Measurements from ENCODE around the gene ZDHHC1.

The ZDHHC1 gene, protein sequence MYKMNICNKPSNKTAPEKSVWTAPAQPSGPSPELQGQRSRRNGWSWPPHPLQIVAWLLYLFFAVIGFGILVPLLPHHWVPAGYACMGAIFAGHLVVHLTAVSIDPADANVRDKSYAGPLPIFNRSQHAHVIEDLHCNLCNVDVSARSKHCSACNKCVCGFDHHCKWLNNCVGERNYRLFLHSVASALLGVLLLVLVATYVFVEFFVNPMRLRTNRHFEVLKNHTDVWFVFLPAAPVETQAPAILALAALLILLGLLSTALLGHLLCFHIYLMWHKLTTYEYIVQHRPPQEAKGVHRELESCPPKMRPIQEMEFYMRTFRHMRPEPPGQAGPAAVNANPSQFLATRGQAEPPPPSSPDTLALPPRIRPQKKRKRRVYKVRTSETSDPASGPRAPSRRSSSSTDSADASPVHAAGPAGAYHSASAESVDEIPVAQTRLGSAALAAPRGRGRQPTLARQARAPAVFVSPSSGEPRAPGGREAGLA

DNA sequence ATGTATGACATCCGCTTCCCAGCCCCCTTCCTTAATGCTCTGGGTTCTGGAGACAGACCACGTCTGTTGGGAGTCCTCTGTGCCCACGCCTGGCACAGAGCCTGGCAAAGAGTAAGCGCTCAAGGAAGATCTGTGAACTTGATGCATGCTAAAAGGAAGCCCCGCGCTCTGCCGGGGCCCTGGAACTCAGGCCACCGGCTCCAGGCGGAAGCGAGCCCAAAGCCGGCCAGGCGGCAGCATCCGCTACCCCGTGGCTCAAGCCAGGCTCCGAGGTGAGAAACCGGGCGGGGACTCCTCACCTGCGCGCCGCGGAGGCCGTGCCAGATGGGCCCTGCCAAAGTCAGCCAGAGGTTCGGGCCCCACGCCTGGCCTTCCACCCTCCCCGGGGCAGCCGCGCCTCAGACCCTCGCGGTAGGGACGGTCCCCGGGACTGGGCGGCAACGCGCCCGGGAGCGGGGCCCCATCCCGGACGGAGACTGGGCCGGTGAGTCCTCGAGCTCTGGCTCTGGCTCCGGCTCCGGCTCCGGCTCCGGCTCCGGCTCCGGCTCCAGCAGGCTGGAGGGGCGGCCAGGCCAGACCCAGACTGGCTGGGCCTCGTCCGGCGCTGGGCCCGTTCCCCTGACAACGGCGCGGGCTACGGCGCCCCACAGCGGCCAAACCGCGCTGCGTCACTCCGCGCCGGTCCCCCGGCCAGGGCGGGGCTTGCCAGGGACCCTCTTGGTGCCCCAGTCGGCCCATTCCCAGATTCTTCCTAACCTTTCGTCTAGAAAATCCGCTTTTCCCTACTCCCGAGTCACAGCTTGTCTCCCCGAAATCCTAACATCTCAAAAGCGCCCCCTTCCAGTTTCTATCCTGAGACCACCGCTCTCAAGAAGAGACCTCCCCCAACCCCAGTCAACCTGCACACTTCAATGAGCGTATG lies at the start of gene ZDHHC1:
Gene ZDHHC1, minus strand, starts transcription at position 606 of the 922 bp plus-strand sequence. CDS start 8,702 bp downstream, outside the sequence.
- DNase-seq: peak; percentile 67 to 96 (median 76)
- intact Hi-C loops (cut with DNase I): loop anchor here (5.0 to 10.0 kb wide), 2 partner anchors 44 to 49 kb away; no protein-coding TSS in a partner anchor

DNA sequence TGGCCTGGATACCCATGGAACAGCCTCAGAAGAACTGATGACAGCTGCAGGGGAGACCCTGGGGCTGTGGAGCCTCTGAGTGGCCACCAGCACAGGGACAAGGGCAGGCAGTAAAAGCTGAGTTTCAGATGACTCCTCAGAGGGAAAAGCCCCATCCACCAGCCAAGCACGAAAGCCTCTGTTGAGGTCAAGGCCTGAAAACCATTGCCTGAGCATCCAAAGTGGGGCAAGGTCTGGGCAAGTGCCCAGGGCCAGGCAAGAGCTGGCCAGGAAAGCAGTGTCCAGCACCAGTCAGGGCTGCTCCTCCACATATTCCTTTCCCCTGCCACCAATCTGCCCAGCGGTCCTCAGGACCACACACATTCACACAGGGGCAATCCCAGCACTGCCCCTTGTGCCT lies 48.3 kb upstream of the ZDHHC1 start:
- DNase-seq: peak in 3 of 10 donors; percentile 31 to 41 (median 31)
- intact Hi-C loops (cut with DNase I): loop anchor here (10.0 kb wide), 2 partner anchors 50 to 190 kb away; partner anchors contain the start of genes PLEKHG4 and ZDHHC1

DNA sequence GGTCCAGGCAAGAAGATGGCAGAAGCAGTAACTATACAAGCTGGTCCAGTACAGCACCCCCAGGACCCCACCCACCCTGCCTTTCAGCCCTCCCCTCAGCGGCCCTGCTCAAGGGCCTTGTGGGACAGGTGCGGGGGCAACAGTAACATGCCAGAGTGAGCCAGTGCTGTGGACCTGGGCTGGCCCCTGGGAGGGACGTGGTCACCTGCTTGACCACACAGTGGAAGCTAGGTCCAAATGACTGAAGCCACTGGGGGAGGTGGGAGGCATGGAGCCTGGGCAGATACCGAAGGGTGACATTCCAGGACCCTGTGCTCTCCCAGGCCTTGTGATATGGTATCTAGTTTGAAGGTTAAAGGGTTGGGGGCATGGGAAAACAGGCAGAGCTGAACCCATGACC lies 47.4 kb upstream of the ZDHHC1 start:
- DNase-seq: no peak

DNA sequence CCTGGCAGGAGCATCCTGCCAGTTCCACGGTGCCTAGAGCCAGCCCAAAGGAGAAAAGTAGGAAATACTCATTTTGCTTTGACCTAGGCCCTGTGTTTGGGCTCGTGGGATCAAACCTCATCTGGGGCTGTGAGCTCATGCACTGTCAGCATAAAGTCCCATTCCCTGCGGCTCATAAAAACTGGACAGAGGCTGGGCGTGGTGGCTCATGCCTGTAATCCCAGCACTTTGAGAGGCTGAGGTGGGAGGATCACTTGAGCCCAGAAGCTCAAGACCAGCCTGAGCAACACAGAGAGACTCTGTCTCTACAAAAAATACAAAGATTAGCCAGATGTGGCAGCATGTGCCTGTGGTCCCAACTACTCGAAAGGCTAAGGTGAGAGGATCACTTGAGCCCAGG lies 46.8 kb upstream of the ZDHHC1 start:
- intact Hi-C loops (cut with DNase I): loop anchor here (10.0 kb wide), 2 partner anchors 48 to 188 kb away; partner anchors contain the start of genes PLEKHG4 and ZDHHC1
- no peak for DNase-seq

More for the DNA sequence above, 47.4 kb upstream of the ZDHHC1 start:
- intact Hi-C loops (cut with DNase I): loop anchor here (10.0 kb wide), 2 partner anchors 49 to 189 kb away; partner anchors contain the start of genes PLEKHG4 and ZDHHC1

DNA sequence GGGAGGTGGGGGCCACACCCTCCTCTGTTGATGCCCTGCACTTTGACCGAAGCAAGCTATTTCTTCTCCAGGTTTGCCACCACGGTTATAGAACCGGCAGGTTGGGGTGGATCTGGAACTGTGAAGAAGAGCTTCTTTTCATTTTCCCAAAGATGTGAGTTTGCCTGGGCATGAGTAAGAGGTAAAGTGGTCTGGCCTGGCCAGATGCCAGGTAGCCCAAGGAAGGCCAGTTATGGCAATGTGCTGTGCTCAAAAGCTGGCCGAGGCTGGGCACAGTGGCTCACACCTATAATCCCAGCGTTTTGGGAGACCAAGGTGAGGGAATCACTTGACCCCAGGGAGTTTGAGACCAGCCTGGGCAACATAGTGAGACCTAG lies 46.0 kb upstream of the ZDHHC1 start:
- DNase-seq: peak in 1 of 10 donors; percentile 39

DNA sequence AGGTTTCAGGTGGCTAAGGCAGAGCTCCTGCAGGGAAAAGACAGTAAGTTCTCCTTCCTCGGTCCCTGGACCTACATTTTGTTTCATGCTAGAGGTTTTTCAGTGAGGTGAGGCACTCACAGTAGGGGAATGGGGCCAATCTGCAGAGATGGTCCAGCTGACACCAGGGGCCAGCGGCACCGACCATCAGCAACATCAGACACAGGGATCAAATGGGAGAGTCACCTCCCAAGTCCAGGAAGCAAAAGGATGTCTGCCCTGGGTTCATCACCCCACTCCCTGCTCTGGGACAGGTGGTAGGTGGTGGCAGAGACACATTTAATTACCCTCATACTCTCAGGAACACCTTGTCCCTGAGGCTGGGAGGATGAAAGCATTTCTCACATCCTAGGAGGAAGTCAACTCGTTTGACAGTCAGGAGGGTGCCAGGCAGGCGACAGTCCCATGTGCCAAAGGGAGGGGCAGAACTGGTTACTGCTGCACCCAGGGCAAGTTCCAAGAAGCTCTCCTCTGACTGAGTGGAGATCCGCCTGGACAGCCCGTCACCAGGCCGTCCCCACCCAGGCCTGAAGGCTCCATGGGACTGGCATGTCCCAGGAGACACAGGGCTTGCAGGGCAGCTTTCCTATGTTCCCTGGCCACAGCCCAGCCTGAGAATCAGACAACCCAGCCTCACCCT lies 45.5 kb upstream of the ZDHHC1 start:
- no peak for DNase-seq
- intact Hi-C loops (cut with DNase I): loop anchor here (10.0 kb wide), 2 partner anchors 47 to 187 kb away; partner anchors contain the start of genes PLEKHG4 and ZDHHC1

More for the DNA sequence above, 46.0 kb upstream of the ZDHHC1 start:
- intact Hi-C loops (cut with DNase I): loop anchor here (10.0 kb wide), 2 partner anchors 47 to 187 kb away; partner anchors contain the start of genes PLEKHG4 and ZDHHC1

DNA sequence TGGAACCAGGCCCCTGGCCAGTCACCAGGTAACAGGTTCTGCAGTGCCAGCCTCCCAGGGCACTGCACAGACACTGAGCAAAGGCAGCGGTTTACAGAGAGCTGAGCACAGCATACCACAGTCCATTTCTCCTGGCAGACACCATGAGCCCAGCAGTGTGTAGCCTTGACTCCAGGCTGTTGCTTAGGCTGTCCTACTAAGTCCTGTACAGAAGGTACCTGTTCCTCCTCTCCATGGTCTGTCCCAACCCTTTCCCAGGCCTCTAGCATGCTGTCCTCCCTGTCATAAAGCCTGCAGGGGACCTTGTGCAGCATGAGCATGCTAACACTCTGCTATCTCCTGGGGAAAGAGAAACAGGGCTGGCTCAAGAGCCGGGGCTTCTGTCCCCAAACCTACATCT lies 44.7 kb upstream of the ZDHHC1 start:
- no peak for DNase-seq
- intact Hi-C loops (cut with DNase I): loop anchor here (10.0 kb wide), 2 partner anchors 46 to 186 kb away; partner anchors contain the start of genes PLEKHG4 and ZDHHC1

DNA sequence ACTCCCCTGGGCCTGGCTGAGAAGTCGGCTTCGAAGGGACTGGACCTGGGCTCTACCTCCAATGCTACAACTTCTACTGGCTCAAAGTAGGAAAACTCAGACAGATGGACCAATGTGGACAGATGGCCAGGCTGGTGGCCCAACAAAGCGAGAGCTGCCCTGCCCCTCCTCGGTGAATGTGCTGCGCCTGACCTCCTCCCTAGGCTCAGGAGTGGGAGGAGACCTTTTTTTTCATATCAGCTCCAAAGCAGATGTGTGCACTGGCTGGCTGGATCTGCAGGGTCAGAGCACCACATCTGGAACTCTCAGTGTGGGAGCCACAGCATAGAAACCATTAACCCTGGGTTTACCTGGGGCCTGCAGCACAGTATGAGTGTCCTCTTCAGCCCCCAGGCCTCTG lies 43.9 kb upstream of the ZDHHC1 start:
- intact Hi-C loops (cut with DNase I): loop anchor here (10.0 kb wide), 2 partner anchors 45 to 185 kb away; partner anchors contain the start of genes PLEKHG4 and ZDHHC1

DNA sequence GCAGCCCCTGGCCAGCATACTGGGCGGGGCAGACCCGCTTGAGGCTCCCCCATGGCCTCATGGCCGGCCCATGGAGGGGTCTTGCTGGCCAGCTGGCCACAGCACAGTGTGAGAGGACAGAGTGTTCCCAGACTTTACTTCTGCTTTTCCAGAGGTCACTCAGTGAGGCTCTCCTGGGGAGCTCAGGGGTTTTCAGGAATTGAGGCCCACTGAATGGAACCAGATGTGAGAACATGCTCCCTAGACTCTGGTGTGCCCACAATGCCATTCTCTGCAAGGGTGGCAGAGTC lies 43.5 kb upstream of the ZDHHC1 start:
- intact Hi-C loops (cut with DNase I): loop anchor here (10.0 kb wide), 2 partner anchors 45 to 185 kb away; partner anchors contain the start of genes PLEKHG4 and ZDHHC1
- DNase-seq: no peak

More for the DNA sequence above, 43.9 kb upstream of the ZDHHC1 start:
- no peak for DNase-seq

DNA sequence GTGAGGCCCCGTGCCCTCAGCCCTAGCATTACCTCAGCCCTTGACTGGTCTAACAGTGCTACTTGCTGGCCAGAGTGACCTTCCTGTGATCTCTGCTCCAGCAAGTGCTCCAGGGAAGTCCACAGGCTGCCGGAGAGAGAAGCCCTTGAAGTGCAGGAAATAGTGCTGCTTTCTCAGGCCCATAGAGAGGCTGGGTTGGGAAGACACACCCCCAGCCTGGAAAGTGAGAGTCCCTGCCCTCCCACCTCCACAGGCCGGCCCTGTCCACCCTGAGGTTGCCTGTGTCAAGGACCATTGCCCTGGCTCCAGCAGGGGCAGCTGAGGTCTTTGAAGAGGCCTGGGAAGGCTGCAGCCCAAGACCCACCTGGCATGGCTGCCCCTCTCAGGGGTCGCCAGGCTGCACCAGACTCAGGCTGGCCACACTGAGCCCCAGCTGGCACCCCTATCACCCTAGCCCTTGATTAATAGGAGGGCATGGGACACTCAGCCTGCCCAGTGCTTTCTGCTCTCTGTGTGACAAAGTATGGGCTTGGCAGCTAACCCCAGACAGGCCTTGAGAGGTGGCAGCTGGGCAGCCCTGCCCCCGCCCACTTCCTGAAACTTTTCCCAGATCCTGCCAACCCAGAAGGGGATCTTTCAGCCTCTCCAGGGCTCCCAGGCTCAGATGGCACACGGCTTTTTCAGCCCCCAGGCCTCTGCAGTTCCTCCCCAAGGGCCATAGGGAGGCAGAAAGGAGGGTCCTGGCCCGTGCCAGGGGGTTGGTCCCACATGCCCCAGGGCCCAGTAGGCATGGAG lies 43.0 kb upstream of the ZDHHC1 start:
- intact Hi-C loops (cut with DNase I): no loop called here
- peak in 1 of 10 donors; percentile 30 for DNase-seq

DNA sequence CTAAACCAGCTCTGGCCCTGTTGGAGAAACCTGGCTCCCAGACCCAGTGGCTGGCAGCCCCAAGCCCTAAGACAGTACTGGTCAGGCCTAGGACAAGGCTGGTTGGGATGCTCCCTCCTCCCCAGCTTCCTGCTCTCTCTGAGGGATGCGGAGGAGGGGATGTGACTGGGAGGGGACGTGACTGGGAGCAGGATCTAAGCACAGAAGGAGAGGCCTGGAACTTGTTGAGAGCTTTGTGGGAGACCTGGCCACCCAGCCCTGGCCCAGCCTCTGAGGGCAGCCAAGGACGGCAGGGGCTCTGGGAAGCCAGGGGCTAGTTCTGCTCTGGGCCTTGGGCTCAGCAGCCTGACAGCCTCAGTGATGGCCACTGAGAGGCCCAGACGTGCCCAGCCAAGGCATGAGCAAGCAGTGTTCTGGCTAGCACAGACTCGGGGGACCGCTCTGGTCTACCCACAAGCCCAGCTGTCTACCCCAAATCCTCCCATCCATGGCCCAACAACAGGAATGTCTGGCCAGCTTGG lies 41.9 kb upstream of the ZDHHC1 start:
- DNase-seq: peak in 1 of 10 donors; percentile 71
- intact Hi-C loops (cut with DNase I): no loop called here

DNA sequence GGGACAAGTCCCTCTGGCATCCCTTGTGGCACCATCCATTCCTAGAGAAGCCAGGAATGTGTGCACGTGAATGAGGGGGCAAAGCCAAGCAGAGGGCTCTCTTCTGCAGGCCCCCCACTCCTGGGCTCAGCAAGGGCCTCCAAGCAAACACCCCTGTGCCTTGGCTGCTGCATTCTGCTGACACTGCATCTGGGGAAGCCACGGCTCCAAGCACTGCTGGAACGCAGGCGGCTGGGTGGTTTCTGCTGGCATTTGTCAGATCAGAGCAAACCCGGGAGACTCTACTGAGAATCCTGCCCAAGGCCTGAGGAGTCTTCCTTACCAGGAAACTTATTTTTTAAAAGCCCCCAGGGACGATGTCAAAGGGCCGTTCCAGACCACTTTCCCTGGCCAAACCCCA lies 41.3 kb upstream of the ZDHHC1 start:
- intact Hi-C loops (cut with DNase I): no loop called here
- DNase-seq: no peak

DNA sequence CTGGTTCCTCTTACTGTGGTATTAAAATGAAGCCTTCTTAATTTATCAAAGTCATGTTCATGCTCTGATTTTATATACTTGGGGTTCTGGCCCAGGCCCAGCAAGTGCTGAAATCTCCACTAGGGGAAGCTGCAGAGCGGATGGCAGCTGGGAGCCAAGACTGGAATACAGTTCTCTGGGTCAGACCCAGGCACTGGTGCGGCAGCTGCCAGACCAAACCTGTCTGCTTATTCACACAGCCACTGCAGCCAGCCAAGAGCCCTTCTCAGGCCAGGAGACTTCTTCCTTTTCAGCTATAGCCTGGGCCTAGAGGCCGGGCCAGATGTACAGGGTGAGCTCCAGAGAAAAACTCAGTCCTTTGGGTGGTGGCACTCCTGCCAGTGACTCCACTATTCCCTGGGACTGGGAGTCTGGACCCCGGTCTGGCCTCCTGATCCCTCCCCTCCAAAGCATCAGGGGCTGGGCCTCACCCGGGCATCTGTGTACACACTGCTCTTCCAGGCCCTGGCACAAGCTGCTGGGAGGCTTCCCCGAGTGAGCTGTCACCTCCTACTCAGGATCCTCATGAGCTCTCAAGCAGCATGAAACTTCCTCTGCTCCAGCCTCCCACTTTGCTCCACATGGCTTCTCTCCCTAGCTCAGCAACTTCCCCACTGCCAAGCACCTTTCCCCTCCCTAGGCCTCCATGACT lies 40.3 kb upstream of the ZDHHC1 start:
- intact Hi-C loops (cut with DNase I): no loop called here
- DNase-seq: peak in 7 of 10 donors; percentile 34 to 91 (median 62)

DNA sequence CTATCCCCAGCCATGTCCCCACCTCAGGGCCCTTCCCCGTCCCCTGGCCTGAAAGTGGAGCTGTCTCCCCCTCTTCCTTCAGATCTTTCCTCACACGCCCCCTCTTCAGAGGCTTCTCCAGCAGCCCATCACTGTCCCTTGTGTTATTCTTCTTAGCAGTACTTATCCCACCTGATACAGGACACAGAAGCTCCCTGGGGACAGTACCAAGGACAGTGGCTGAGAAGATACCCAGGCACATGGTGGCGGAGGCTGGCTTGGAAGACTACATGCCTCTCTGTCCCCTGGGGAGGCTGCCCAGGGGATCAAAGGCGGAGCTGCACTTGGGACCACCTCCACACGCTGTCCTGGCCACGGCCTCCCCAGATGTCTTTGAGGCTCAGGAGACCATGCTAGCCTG lies 38.6 kb upstream of the ZDHHC1 start:
- no peak for DNase-seq
- intact Hi-C loops (cut with DNase I): no loop called here

DNA sequence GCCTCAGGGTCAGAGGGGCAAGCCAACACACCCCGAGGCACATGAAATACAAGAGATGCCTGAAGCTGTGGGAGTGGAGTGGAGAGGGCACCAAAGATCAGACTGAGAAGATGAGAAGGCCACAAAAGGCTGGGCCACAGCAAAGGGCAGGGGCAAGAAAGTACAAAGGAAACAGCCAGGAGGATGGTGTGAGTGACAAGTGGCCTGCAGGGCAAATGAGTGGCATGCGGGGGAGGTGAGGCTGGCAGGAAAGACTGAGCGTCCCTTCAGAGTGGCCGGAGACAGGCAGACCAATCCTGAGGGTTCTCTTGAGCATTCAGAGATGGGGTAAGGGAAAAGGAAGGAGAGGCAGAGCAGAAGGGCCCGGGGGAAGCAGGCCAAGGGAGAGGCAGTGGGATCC lies 37.8 kb upstream of the ZDHHC1 start:
- intact Hi-C loops (cut with DNase I): no loop called here
- no peak for DNase-seq

DNA sequence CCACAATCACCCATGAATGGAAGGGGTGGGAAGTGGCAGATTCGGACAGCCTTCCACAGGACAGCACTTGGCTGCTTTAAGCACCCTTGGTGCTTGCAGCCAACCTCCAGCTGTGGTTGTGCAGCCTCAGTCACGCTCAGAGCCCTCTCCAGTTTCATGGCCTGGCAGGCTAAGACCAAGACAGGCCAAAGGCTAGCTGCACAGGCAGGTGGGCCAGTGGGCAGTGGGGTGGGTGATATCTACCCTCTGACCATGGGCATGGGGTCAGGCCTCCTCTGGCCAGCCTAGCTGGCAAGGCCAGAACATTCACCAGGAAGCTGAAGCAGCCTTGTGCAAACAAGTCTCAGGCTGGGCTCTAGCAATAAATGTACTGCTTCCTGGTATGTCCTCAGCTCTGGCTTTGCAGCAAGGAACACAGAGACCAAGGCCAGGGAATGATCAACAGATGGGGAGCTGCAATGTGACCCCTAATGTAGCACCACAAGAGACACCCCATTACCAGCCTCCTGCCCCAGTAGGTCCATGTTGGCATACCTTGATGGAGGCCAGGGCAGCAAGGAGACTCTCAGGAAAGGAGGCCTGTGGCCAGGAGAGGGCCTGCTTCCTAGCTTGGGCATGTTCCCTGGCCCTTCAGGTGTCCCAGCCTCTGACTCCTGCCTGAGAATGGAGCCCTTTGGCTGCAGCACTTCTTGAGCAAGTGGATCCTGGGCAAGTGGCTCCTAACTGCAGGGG lies 35.6 kb upstream of the ZDHHC1 start:
- DNase-seq: no peak
- intact Hi-C loops (cut with DNase I): no loop called here

DNA sequence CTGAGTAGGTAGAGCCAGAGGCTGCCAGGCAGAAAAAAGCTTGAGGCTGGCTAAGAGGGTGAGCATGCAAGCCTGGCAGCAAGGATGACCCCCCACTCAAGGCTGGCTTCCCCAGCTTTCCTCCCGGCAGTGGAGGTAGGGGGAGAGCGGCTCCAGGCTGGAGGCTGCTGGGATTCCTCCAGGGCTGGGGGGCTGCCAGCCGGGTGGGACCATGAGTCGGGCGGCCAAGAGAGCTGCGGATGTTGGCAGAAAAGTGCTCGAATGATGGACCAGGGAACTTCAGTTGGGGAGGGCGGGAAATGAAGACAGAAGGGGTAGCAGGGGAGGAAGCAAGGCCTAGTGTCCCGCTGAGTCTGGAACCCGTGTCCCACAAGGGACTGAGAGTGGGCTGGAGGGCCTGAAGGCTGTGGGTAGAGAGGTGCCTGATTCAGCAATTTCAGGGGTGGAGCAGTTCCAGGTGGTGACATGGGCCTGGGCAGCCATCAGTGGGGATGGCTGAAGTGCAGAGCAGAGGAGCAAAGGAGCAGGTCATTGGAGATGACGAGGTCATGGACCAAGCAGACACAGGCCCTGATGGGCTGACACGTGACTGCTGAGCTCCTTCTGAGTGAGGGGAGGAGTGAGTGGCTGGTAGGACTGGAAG lies 34.9 kb upstream of the ZDHHC1 start:
- intact Hi-C loops (cut with DNase I): no loop called here
- DNase-seq: no peak
